Measurements from ENCODE around the gene TLR4. TPM values are rescaled to one million over a fixed set of nuclear protein-coding genes. Genes with fewer than 3 reads are reported as not detected.

TLR4 gene
- total RNA-seq, 1 donor: 46.7 TPM

DNA sequence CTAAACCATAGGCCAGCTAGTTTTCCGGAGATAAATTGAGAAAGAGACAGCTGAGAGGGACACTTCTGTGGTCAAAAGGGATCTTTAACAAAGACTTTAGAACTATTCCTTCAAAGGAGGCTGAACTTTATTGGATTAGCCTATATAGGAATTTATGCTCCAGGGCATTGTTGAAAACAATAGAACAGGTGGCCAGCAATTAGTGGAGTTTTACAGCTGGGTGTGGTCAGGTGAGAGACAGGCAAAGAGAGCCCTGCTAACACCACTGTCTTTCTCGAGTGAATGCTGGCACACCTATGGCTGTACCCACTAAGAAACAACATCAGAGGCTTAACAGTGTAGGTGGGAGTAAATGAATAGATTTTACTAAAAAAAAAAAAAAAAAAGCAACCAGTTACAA lies 16.7 kb upstream of the TLR4 start:
- Histone ChIP-seq H3K27me3 (ENCODE audit: insufficient read depth, low read length) (no peaks in the 10 kb centered on the region), H4K20me1 (ENCODE audit: insufficient read depth, low read length) (no peaks in the 10 kb centered on the region), H2AFZ (ENCODE audit: low read length) (no peak overlapping the region), H3K4me3 (ENCODE audit: insufficient read depth, low read length) (no peak overlapping the region), H3K4me1 (ENCODE audit: insufficient read depth, low read length) (peaks cover 17% of the 10 kb centered on the region), H3K9me3 (ENCODE audit: low read depth, low read length) (no peaks in the 10 kb centered on the region), H3K36me3 (ENCODE audit: insufficient read depth, low read length) (no peaks in the 10 kb centered on the region), H3K4me2 (ENCODE audit: insufficient read depth, low read length) (no peak overlapping the region), H3K79me2 (ENCODE audit: insufficient read depth, low read length) (no peaks in the 10 kb centered on the region), H3K27ac (ENCODE audit: low read depth, low read length) (no peak overlapping the region)
- no peak for DNase-seq (ENCODE audit: insufficient read length, low spot score, missing footprints)
- TF ChIP-seq, protein P1, sequence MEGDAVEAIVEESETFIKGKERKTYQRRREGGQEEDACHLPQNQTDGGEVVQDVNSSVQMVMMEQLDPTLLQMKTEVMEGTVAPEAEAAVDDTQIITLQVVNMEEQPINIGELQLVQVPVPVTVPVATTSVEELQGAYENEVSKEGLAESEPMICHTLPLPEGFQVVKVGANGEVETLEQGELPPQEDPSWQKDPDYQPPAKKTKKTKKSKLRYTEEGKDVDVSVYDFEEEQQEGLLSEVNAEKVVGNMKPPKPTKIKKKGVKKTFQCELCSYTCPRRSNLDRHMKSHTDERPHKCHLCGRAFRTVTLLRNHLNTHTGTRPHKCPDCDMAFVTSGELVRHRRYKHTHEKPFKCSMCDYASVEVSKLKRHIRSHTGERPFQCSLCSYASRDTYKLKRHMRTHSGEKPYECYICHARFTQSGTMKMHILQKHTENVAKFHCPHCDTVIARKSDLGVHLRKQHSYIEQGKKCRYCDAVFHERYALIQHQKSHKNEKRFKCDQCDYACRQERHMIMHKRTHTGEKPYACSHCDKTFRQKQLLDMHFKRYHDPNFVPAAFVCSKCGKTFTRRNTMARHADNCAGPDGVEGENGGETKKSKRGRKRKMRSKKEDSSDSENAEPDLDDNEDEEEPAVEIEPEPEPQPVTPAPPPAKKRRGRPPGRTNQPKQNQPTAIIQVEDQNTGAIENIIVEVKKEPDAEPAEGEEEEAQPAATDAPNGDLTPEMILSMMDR (IDR thresholded peaks at IDR 0.05; ENCODE audit: extremely low read depth, low read depth, low read length): no peak

DNA sequence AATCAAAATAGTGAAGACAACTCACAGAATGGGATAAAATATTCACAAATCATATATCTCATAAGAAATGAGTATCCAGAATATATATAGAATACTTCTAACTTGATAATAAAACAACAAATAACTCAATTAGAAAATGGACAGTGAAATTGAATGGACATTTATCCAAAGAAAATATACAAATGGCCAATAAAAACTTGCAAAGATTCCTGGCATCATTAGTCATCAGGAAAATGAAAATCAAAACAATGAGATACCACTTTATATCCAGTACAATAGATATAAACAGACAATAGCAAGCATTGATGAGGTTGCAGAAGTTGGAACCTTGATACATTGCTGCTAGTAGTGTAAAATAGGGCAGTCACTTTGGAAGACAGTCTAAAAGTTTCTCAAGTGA lies 12.8 kb upstream of the TLR4 start:
- Histone ChIP-seq H3K27me3 (ENCODE audit: insufficient read depth, low read length) (no peaks in the 10 kb centered on the region), H3K4me3 (ENCODE audit: insufficient read depth, low read length) (no peak overlapping the region), H3K79me2 (ENCODE audit: insufficient read depth, low read length) (no peaks in the 10 kb centered on the region), H3K4me1 (ENCODE audit: insufficient read depth, low read length) (peaks cover 14% of the 10 kb centered on the region), H3K27ac (ENCODE audit: low read depth, low read length) (no peak overlapping the region), H4K20me1 (ENCODE audit: insufficient read depth, low read length) (no peaks in the 10 kb centered on the region), H2AFZ (ENCODE audit: low read length) (no peak overlapping the region), H3K36me3 (ENCODE audit: insufficient read depth, low read length) (no peaks in the 10 kb centered on the region), H3K4me2 (ENCODE audit: insufficient read depth, low read length) (peak overlapping the region; percentile 13), H3K9me3 (ENCODE audit: low read depth, low read length) (no peaks in the 10 kb centered on the region)
- TF ChIP-seq, protein P1 (IDR thresholded peaks at IDR 0.05; ENCODE audit: extremely low read depth, low read depth, low read length): no peak
- no peak for DNase-seq (ENCODE audit: insufficient read length, low spot score, missing footprints)

DNA sequence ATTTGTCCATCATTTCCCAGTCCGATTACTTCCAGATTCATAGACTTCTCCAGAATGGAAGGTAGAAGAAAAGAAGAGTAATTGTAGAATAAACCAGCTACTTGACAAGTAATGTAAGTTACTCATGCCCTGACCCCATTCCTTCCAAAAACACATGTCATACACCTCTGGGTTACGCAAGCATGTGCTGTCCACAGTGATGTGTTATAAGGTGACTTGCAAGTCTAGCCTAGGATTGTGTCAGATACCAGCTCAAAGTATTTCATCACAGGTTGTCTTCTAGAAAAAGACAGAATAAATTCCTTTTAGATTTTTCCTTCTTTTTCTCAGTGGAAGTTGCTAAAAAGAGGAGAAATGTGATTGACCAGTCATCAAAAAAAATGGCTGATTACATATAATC lies 8.0 kb upstream of the TLR4 start:
- H3K27ac ChIP-seq (ENCODE audit: low read depth, low read length): no peak overlapping the region
- H2AFZ ChIP-seq (ENCODE audit: low read length): no peak overlapping the region

DNA sequence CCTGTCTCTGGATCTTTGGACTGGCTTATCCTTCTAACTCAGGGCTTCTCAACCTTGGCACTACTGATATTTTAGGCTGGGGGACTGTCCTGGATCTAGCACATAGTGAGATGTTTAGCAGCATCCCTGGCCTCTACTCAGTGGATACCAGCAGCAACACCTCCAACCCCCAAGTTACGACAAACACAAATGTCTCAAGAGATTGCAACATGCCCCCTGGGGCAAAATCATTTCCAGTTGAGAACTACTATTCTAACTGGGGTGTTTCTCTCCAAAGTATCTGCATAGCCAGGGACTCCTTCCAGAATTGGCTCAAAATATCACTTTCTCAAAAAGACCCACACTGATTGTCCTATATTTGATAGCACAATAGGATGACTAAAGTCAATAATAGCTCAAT lies 7.2 kb upstream of the TLR4 start:
- Histone ChIP-seq H3K4me2 (ENCODE audit: insufficient read depth, low read length) (no peak overlapping the region), H3K27ac (ENCODE audit: low read depth, low read length) (no peak overlapping the region), H3K27me3 (ENCODE audit: insufficient read depth, low read length) (no peaks in the 10 kb centered on the region), H3K36me3 (ENCODE audit: insufficient read depth, low read length) (no peaks in the 10 kb centered on the region), H3K79me2 (ENCODE audit: insufficient read depth, low read length) (no peaks in the 10 kb centered on the region), H3K4me1 (ENCODE audit: insufficient read depth, low read length) (peaks cover 5% of the 10 kb centered on the region), H4K20me1 (ENCODE audit: insufficient read depth, low read length) (no peaks in the 10 kb centered on the region), H2AFZ (ENCODE audit: low read length) (no peak overlapping the region), H3K4me3 (ENCODE audit: insufficient read depth, low read length) (no peak overlapping the region), H3K9me3 (ENCODE audit: low read depth, low read length) (no peaks in the 10 kb centered on the region)
- no peak for DNase-seq (ENCODE audit: insufficient read length, low spot score, missing footprints)
- TF ChIP-seq, protein P1 (IDR thresholded peaks at IDR 0.05; ENCODE audit: extremely low read depth, low read depth, low read length): no peak

More for the DNA sequence above, 8.0 kb upstream of the TLR4 start:
- DNase-seq (ENCODE audit: insufficient read length, low spot score, missing footprints): no peak
- Histone ChIP-seq H3K4me2 (ENCODE audit: insufficient read depth, low read length) (no peak overlapping the region), H3K4me3 (ENCODE audit: insufficient read depth, low read length) (no peak overlapping the region), H3K4me1 (ENCODE audit: insufficient read depth, low read length) (peaks cover 8% of the 10 kb centered on the region), H3K9me3 (ENCODE audit: low read depth, low read length) (no peaks in the 10 kb centered on the region), H3K27me3 (ENCODE audit: insufficient read depth, low read length) (no peaks in the 10 kb centered on the region), H3K36me3 (ENCODE audit: insufficient read depth, low read length) (no peaks in the 10 kb centered on the region), H3K79me2 (ENCODE audit: insufficient read depth, low read length) (no peaks in the 10 kb centered on the region), H4K20me1 (ENCODE audit: insufficient read depth, low read length) (no peaks in the 10 kb centered on the region)
- TF ChIP-seq, protein P1 (IDR thresholded peaks at IDR 0.05; ENCODE audit: extremely low read depth, low read depth, low read length): no peak

Data from osteoblast (primary cell).